Small intestine (tissue), 7 donors: ENCODE data around the gene LOC128125822.
A peak's percentile ranks its signal among the peaks of the same experiment; 100 is the strongest.

Experiments used
- DNase-seq, 2 donors: peaks; one replicate each; pipeline versions ENCODE4 v3.0.0 to v3.0.0-alpha.2; 2013
- FAIRE-seq: peaks from 2 replicates; lab custom pipeline; 2012; peaks lifted over from hg19 to GRCh38; lab: Jason Lieb, UNC
- H3K27ac ChIP-seq, 3 donors: one replicate each; pipeline ENCODE4 v1.5.1; 2013; ENCODE audit warnings: low read length in 2 of 3, mild to moderate bottlenecking in 2 of 3, control low read depth in 1 of 3, inconsistent platforms in 1 of 3, low read depth in 1 of 3, moderate library complexity in 1 of 3
- H3K27me3 ChIP-seq, 3 donors: one replicate each; pipeline ENCODE4 v1.6.1; 2013; ENCODE audit warnings: low read length in 3 of 3, inconsistent platforms in 1 of 3; ENCODE audit not compliant: control insufficient read depth in 3 of 3, insufficient read depth in 3 of 3
- H3K36me3 ChIP-seq, 3 donors: one replicate each; pipeline ENCODE4 v1.6.1; 2013; ENCODE audit warnings: low read length in 3 of 3, inconsistent platforms in 1 of 3, low read depth in 1 of 3, mild to moderate bottlenecking in 1 of 3, moderate library complexity in 1 of 3; ENCODE audit not compliant: control insufficient read depth in 3 of 3, insufficient read depth in 2 of 3
- H3K4me1 ChIP-seq, 3 donors: one replicate each; pipeline ENCODE4 v1.6.1; 2013; ENCODE audit warnings: low read length in 2 of 3, inconsistent platforms in 1 of 3, low read depth in 1 of 3, mild to moderate bottlenecking in 1 of 3, moderate library complexity in 1 of 3; ENCODE audit not compliant: control insufficient read depth in 3 of 3, insufficient read depth in 2 of 3
- H3K4me3 ChIP-seq, 3 donors: one replicate each; pipeline ENCODE4 v1.5.1; 2013; ENCODE audit warnings: low read length in 3 of 3, control low read depth in 1 of 3, inconsistent platforms in 1 of 3, low read depth in 1 of 3, mild to moderate bottlenecking in 1 of 3, moderate library complexity in 1 of 3
- H3K9me3 ChIP-seq, 2 donors: one replicate each; pipeline ENCODE4 v1.6.1; 2013; ENCODE audit warnings: low read depth in 1 of 2, low read length in 1 of 2; ENCODE audit not compliant: control insufficient read depth in 2 of 2, insufficient read depth in 1 of 2
- WGBS, 3 donors: extraction: QIAGEN DNeasy Blood & Tissue Kit; methylation state at CpG; one replicate each; pipeline ENCODE4 v1.1.7; 2013; 5-methylcytosine and 5-hydroxymethylcytosine counted together
- donor health status: healthy with polysubstance abuse.
- donor health status: control.
- donor health status: control.
- donor health status: Bipolar disorder and iron deficiency.
- donor health status: healthy.

LOC128125822 gene

GRCh38 chr6:63530991-63531390 is 41.3 kb upstream of the LOC128125822 start:
- no peaks in the 10 kb centered on the region for H3K9me3 ChIP-seq

GRCh38 chr6:63533026-63533425 is 39.3 kb upstream of the LOC128125822 start:
- FAIRE-seq = no peak
- Histone ChIP-seq H3K27ac (no peak overlapping the region), H3K4me3 (no peak overlapping the region), H3K27me3 (no peaks in the 10 kb centered on the region), H3K4me1 (peaks cover 0 to 1% (median 0%) of the 10 kb centered on the region in 3 donors), H3K9me3 (no peaks in the 10 kb centered on the region), H3K36me3 (no peaks in the 10 kb centered on the region)
- no peak for DNase-seq
- WGBS, 3 donors = 85 to 90% (median 90%) methylated on average over 3 of the region's 3 CpGs

More at GRCh38 chr6:63530991-63531390, 41.3 kb upstream of the LOC128125822 start:
- DNase-seq (no peak), FAIRE-seq (no peak)
- no peaks in the 10 kb centered on the region for H3K36me3 ChIP-seq
- no peaks in the 10 kb centered on the region for H3K27me3 ChIP-seq
- WGBS, 3 donors = 86 to 97% (median 93%) methylated on average over 1 of the region's 1 CpG
- peaks cover 0 to 4% (median 0%) of the 10 kb centered on the region in 3 donors for H3K4me1 ChIP-seq
- H3K4me3 ChIP-seq = no peak overlapping the region
- H3K27ac ChIP-seq = no peak overlapping the region

GRCh38 chr6:63533952-63534351 is 38.3 kb upstream of the LOC128125822 start:
- Histone ChIP-seq H3K9me3 (no peaks in the 10 kb centered on the region), H3K27ac (no peak overlapping the region), H3K4me1 (no peaks in the 10 kb centered on the region), H3K36me3 (no peaks in the 10 kb centered on the region), H3K4me3 (no peak overlapping the region), H3K27me3 (no peaks in the 10 kb centered on the region)
- FAIRE-seq (no peak), DNase-seq (no peak)
- WGBS, 3 donors = 90 to 93% (median 93%) methylated on average over 4 of the region's 4 CpGs

- Histone ChIP-seq H3K4me1 (no peaks in the 10 kb centered on the region), H3K36me3 (no peaks in the 10 kb centered on the region), H3K9me3 (no peaks in the 10 kb centered on the region), H3K27me3 (no peaks in the 10 kb centered on the region), H3K4me3 (no peak overlapping the region), H3K27ac (no peak overlapping the region)
- FAIRE-seq (no peak), DNase-seq (no peak)
- 66 to 82% (median 70%) methylated on average over 9 of the region's 9 CpGs for WGBS, 3 donors
Observed at GRCh38 chr6:63537201-63537958, 34.9 kb upstream of the LOC128125822 start.

GRCh38 chr6:63537959-63538300 is 34.4 kb upstream of the LOC128125822 start:
- FAIRE-seq = no peak
- H3K27ac ChIP-seq = no peak overlapping the region
- no peaks in the 10 kb centered on the region for H3K4me1 ChIP-seq

GRCh38 chr6:63538550-63538949 is 33.7 kb upstream of the LOC128125822 start:
- no peaks in the 10 kb centered on the region for H3K27me3 ChIP-seq
- no peaks in the 10 kb centered on the region for H3K36me3 ChIP-seq
- peak; percentile 23 to 26 for DNase-seq
- WGBS, 3 donors = 35 to 76% (median 67%) methylated on average over 1 of the region's 1 CpG
- H3K9me3 ChIP-seq = no peaks in the 10 kb centered on the region
- FAIRE-seq = no peak
- no peaks in the 10 kb centered on the region for H3K4me1 ChIP-seq
- H3K27ac ChIP-seq = no peak overlapping the region
- no peak overlapping the region for H3K4me3 ChIP-seq

More at GRCh38 chr6:63537959-63538300, 34.4 kb upstream of the LOC128125822 start:
- no peak for DNase-seq
- H3K4me3 ChIP-seq = no peak overlapping the region
- H3K9me3 ChIP-seq = no peaks in the 10 kb centered on the region
- H3K27me3 ChIP-seq = no peaks in the 10 kb centered on the region
- H3K36me3 ChIP-seq = no peaks in the 10 kb centered on the region

- no peaks in the 10 kb centered on the region for H3K9me3 ChIP-seq
- no peaks in the 10 kb centered on the region for H3K4me1 ChIP-seq
- H3K36me3 ChIP-seq = no peaks in the 10 kb centered on the region
- no peaks in the 10 kb centered on the region for H3K27me3 ChIP-seq
- DNase-seq (no peak), FAIRE-seq (no peak)
- no peak overlapping the region for H3K27ac ChIP-seq
- no peak overlapping the region for H3K4me3 ChIP-seq
- 70 to 91% (median 83%) methylated on average over 1 of the region's 1 CpG for WGBS, 3 donors
Observed at GRCh38 chr6:63543001-63543400, 29.3 kb upstream of the LOC128125822 start.

- no peak for FAIRE-seq
- no peaks in the 10 kb centered on the region for H3K36me3 ChIP-seq
- WGBS, 3 donors = 50 to 69% (median 65%) methylated on average over 3 of the region's 3 CpGs
Observed at GRCh38 chr6:63543982-63544381, 28.3 kb upstream of the LOC128125822 start.

GRCh38 chr6:63546236-63546635 is 26.0 kb upstream of the LOC128125822 start:
- DNase-seq (no peak), FAIRE-seq (no peak)
- Histone ChIP-seq H3K9me3 (no peaks in the 10 kb centered on the region), H3K27ac (no peak overlapping the region), H3K36me3 (no peaks in the 10 kb centered on the region), H3K4me3 (no peak overlapping the region), H3K27me3 (no peaks in the 10 kb centered on the region), H3K4me1 (no peaks in the 10 kb centered on the region)
- 93 to 95% (median 95%) methylated on average over 6 of the region's 6 CpGs for WGBS, 3 donors

More at GRCh38 chr6:63543982-63544381, 28.3 kb upstream of the LOC128125822 start:
- H3K9me3 ChIP-seq = no peaks in the 10 kb centered on the region
- no peaks in the 10 kb centered on the region for H3K27me3 ChIP-seq
- no peaks in the 10 kb centered on the region for H3K4me1 ChIP-seq
- H3K4me3 ChIP-seq = no peak overlapping the region
- DNase-seq = no peak
- H3K27ac ChIP-seq = no peak overlapping the region
